ENCODE results near the gene METAP1.

DNA sequence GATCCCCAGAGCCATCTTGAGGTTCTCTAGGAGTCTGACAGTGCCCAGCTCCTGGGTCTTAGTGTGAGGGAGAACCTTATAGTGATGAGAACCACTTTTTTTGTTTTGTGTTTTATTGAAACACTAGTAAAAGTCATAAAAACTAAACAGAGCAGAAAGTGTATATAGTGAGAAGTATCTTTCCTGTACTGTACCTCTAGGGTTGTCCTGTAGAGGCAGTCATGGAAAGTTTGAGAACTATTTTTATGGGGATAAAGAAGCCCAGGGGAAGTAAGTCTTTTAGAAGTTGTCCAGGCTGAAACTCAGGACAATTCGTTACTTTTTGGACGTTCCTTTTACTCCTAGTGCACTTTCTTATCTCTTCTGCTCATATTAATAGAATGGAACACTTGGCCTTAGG is 52.2 kb downstream of the METAP1 start:
- no peak for TF ChIP-seq POLR2A (IDR thresholded peaks at IDR 0.05)
- TF ChIP-seq, protein P1, sequence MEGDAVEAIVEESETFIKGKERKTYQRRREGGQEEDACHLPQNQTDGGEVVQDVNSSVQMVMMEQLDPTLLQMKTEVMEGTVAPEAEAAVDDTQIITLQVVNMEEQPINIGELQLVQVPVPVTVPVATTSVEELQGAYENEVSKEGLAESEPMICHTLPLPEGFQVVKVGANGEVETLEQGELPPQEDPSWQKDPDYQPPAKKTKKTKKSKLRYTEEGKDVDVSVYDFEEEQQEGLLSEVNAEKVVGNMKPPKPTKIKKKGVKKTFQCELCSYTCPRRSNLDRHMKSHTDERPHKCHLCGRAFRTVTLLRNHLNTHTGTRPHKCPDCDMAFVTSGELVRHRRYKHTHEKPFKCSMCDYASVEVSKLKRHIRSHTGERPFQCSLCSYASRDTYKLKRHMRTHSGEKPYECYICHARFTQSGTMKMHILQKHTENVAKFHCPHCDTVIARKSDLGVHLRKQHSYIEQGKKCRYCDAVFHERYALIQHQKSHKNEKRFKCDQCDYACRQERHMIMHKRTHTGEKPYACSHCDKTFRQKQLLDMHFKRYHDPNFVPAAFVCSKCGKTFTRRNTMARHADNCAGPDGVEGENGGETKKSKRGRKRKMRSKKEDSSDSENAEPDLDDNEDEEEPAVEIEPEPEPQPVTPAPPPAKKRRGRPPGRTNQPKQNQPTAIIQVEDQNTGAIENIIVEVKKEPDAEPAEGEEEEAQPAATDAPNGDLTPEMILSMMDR (IDR thresholded peaks at IDR 0.05), result peak in 2 of 12 donors; percentile 8 to 22

All from heart left ventricle (tissue), 13 donors.